GM23248 (cell line): ENCODE results near the gene RANBP3L.

Experiments used
- EZH2 ChIP-seq: fragments of 200-600 bp; sonication (generic); IDR thresholded peaks from 2 replicates; pipeline ENCODE4 v1.6.1; 2018; ENCODE audit warnings: antibody characterized with exemption, mild to moderate bottlenecking; ENCODE audit not compliant: insufficient read depth, poor library complexity, severe bottlenecking
- EZH2phosphoT487 ChIP-seq: fragments of 200-600 bp; sonication (generic); IDR thresholded peaks from 2 replicates; pipeline ENCODE4 v1.6.1; 2018; ENCODE audit warnings: antibody characterized with exemption, moderate library complexity, mild to moderate bottlenecking, low read depth; ENCODE audit not compliant: insufficient read depth

DNA sequence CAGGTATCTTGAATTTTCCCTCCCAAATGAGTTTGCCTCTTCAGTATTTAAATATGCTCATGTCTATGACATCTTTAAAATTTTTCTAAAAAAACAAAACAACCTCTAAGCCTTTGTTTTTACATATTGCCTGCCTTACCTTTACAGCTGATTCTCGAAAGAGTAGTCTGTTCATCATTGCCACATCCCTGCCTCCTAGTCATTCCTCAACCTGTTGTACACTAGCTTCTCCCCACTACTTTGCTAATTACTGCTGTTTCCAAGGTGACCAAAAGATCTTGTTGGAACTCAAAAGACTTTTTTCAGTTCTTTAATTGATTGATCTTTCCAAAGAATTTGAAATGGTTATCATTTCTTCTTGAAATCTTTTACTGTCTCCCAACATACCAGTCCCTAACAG lies 58.0 kb downstream of the RANBP3L start:
- TF ChIP-seq EZH2phosphoT487, result no peak
- TF ChIP-seq EZH2, result no peak
